Ishikawa (cell line): ENCODE results near the gene SERF2.

Source experiments
- EP300 ChIP-seq: IDR thresholded peaks from 2 replicates; pipeline ENCODE4 v1.6.1; 2012; ENCODE audit warnings: borderline replicate concordance
- REST ChIP-seq: IDR thresholded peaks from 2 replicates; pipeline ENCODE4 v1.6.1; 2012; ENCODE audit warnings: low read depth, mild to moderate bottlenecking
- TCF12 ChIP-seq: IDR thresholded peaks from 2 replicates; pipeline ENCODE4 v1.6.1; 2012; ENCODE audit warnings: low read depth
- TEAD4 ChIP-seq: IDR thresholded peaks from 2 replicates; pipeline ENCODE4 v1.6.1; 2012
- ZBTB7A ChIP-seq: IDR thresholded peaks from 2 replicates; pipeline ENCODE4 v1.6.1; 2012; ENCODE audit warnings: low read depth

GRCh38 chr15:43779016-43779415 lies 13.1 kb upstream of the SERF2 start:
- no peak for TF ChIP-seq REST
- no peak for TF ChIP-seq ZBTB7A
- no peak for TF ChIP-seq EP300
- TF ChIP-seq TEAD4, result no peak
- TF ChIP-seq TCF12, result no peak
